ENCODE results near the gene PHLDB3. TPM values are rescaled to one million over a fixed set of nuclear protein-coding genes. Genes with fewer than 3 reads are reported as not detected.

The PHLDB3 gene
- polyA plus RNA-seq (2013, experiment 1 of 2), result 6.6 TPM
- polyA plus RNA-seq (2013, experiment 2 of 2), result 6.1 TPM

GRCh38 chr19:43504426-43505185, at the start of gene PHLDB3:
Gene PHLDB3 (minus strand): TSS chr19:43504746. CDS start chr19:43504118, 628 bp downstream.
- Histone ChIP-seq H2BK12ac (ENCODE audit: low read length in 2 of 2) (peak within 1 kb of the TSS in 1 of 2 experiments; percentile 82), H3K18ac (ENCODE audit: low read depth in 1 of 2, low read length in 2 of 2) (peak within 1 kb of the TSS; percentile 80 to 84), H2AFZ (ENCODE audit: low read depth, low read length) (peak within 1 kb of the TSS; percentile 79), H2BK5ac (ENCODE audit: low read depth, low read length, poor library complexity, severe bottlenecking) (no peak within 1 kb of the TSS), H3K9me3 (ENCODE audit: control insufficient read depth, low read length) (no peaks in the 10 kb centered on the region), H3K79me1 (replicated peaks; ENCODE audit: low read length, poor library complexity, severe bottlenecking) (peaks cover 8% of the 10 kb centered on the region), H3K23ac (ENCODE audit: low read length in 2 of 2) (no peak within 1 kb of the TSS), H3K4me1 (ENCODE audit: control insufficient read depth, insufficient read depth, low read depth, low read length) (peaks cover 12% of the 10 kb centered on the region), H3K4me2 (ENCODE audit: low read length, poor library complexity, severe bottlenecking) (peak within 1 kb of the TSS; percentile 98), H2BK15ac (ENCODE audit: low read depth, poor library complexity, severe bottlenecking) (peak within 1 kb of the TSS; percentile 70), H3K4ac (ENCODE audit: low read depth in 1 of 2, low read length in 2 of 2) (peak within 1 kb of the TSS in 1 of 2 experiments; percentile 13), H2AK5ac (ENCODE audit: low read length, severe bottlenecking) (peak within 1 kb of the TSS; percentile 53), H4K8ac (ENCODE audit: low read length) (peak within 1 kb of the TSS; percentile 66), H3K4me3 (ENCODE audit: insufficient read depth in 1 of 2, low read depth in 1 of 2, low read length in 2 of 2) (peak within 1 kb of the TSS; percentile 71 to 96), H3K9ac (ENCODE audit: low read length) (peak within 1 kb of the TSS; percentile 91), H2BK120ac (ENCODE audit: low read depth, low read length) (no peak within 1 kb of the TSS), H3K14ac (ENCODE audit: low read length in 2 of 2) (peak within 1 kb of the TSS in 1 of 2 experiments; percentile 89), H3K36me3 (ENCODE audit: control insufficient read depth in 1 of 2, insufficient read depth in 2 of 2, low read depth in 1 of 2, low read length in 2 of 2) (peaks cover 13 to 21% of the 10 kb centered on the region in 2 experiments), H3K27ac (ENCODE audit: low read length, poor library complexity, severe bottlenecking) (peak within 1 kb of the TSS; percentile 36), H3K27me3 (ENCODE audit: control insufficient read depth in 1 of 2, insufficient read depth in 1 of 2, low read length in 2 of 2) (no peaks in the 10 kb centered on the region), H4K91ac (ENCODE audit: low read length) (peak within 1 kb of the TSS; percentile 82)
- WGBS, result 3% methylated on average over 23 of the region's 42 CpGs
- DNase-seq, result no peak

- no peak overlapping the region for H2AK5ac ChIP-seq (ENCODE audit: low read length, severe bottlenecking)
- peaks cover 59 to 63% of the 10 kb centered on the region in 2 experiments for H3K36me3 ChIP-seq (ENCODE audit: control insufficient read depth in 1 of 2, insufficient read depth in 2 of 2, low read depth in 1 of 2, low read length in 2 of 2)
- H3K4me1 ChIP-seq (ENCODE audit: control insufficient read depth, insufficient read depth, low read depth, low read length), result no peaks in the 10 kb centered on the region
- H3K9me3 ChIP-seq (ENCODE audit: control insufficient read depth, low read length), result no peaks in the 10 kb centered on the region
- no peak overlapping the region for H2BK5ac ChIP-seq (ENCODE audit: low read depth, low read length, poor library complexity, severe bottlenecking)
- H3K27me3 ChIP-seq (ENCODE audit: control insufficient read depth in 1 of 2, insufficient read depth in 1 of 2, low read length in 2 of 2), result no peaks in the 10 kb centered on the region
- H4K8ac ChIP-seq (ENCODE audit: low read length), result no peak overlapping the region
- no peak overlapping the region for H4K91ac ChIP-seq (ENCODE audit: low read length)
- no peak overlapping the region for H3K4me3 ChIP-seq (ENCODE audit: insufficient read depth in 1 of 2, low read depth in 1 of 2, low read length in 2 of 2)
- H3K27ac ChIP-seq (ENCODE audit: low read length, poor library complexity, severe bottlenecking), result no peak overlapping the region
- H2BK12ac ChIP-seq (ENCODE audit: low read length in 2 of 2), result no peak overlapping the region
- H2BK15ac ChIP-seq (ENCODE audit: low read depth, poor library complexity, severe bottlenecking), result no peak overlapping the region
- H2AFZ ChIP-seq (ENCODE audit: low read depth, low read length), result no peak overlapping the region
- peaks cover 31% of the 10 kb centered on the region for H3K79me1 ChIP-seq (replicated peaks; ENCODE audit: low read length, poor library complexity, severe bottlenecking)
- no peak overlapping the region for H3K14ac ChIP-seq (ENCODE audit: low read length in 2 of 2)
- DNase-seq, result no peak
- H3K23ac ChIP-seq (ENCODE audit: low read length in 2 of 2), result no peak overlapping the region
- no peak overlapping the region for H3K18ac ChIP-seq (ENCODE audit: low read depth in 1 of 2, low read length in 2 of 2)
- no peak overlapping the region for H3K4me2 ChIP-seq (ENCODE audit: low read length, poor library complexity, severe bottlenecking)
- 98% methylated on average over 4 of the region's 4 CpGs for WGBS
- no peak overlapping the region for H2BK120ac ChIP-seq (ENCODE audit: low read depth, low read length)
- no peak overlapping the region for H3K4ac ChIP-seq (ENCODE audit: low read depth in 1 of 2, low read length in 2 of 2)
- H3K9ac ChIP-seq (ENCODE audit: low read length), result no peak overlapping the region
These were observed 49.1 kb upstream of the PHLDB3 start for GRCh38 chr19:43553656-43554055.

GRCh38 chr19:43552616-43553015, 48.1 kb upstream of the PHLDB3 start:
- Histone ChIP-seq H3K18ac (ENCODE audit: low read depth in 1 of 2, low read length in 2 of 2) (no peak overlapping the region), H3K9ac (ENCODE audit: low read length) (no peak overlapping the region), H2BK12ac (ENCODE audit: low read length in 2 of 2) (no peak overlapping the region), H3K14ac (ENCODE audit: low read length in 2 of 2) (no peak overlapping the region), H3K9me3 (ENCODE audit: control insufficient read depth, low read length) (no peaks in the 10 kb centered on the region), H3K4me2 (ENCODE audit: low read length, poor library complexity, severe bottlenecking) (no peak overlapping the region), H2BK120ac (ENCODE audit: low read depth, low read length) (no peak overlapping the region), H3K79me1 (replicated peaks; ENCODE audit: low read length, poor library complexity, severe bottlenecking) (peaks cover 31% of the 10 kb centered on the region), H2AK5ac (ENCODE audit: low read length, severe bottlenecking) (no peak overlapping the region), H3K27ac (ENCODE audit: low read length, poor library complexity, severe bottlenecking) (no peak overlapping the region), H2BK15ac (ENCODE audit: low read depth, poor library complexity, severe bottlenecking) (no peak overlapping the region), H3K27me3 (ENCODE audit: control insufficient read depth in 1 of 2, insufficient read depth in 1 of 2, low read length in 2 of 2) (no peaks in the 10 kb centered on the region), H4K91ac (ENCODE audit: low read length) (no peak overlapping the region), H3K4me1 (ENCODE audit: control insufficient read depth, insufficient read depth, low read depth, low read length) (no peaks in the 10 kb centered on the region), H3K23ac (ENCODE audit: low read length in 2 of 2) (no peak overlapping the region), H4K8ac (ENCODE audit: low read length) (no peak overlapping the region), H2AFZ (ENCODE audit: low read depth, low read length) (no peak overlapping the region), H3K4me3 (ENCODE audit: insufficient read depth in 1 of 2, low read depth in 1 of 2, low read length in 2 of 2) (no peak overlapping the region), H3K4ac (ENCODE audit: low read depth in 1 of 2, low read length in 2 of 2) (no peak overlapping the region), H2BK5ac (ENCODE audit: low read depth, low read length, poor library complexity, severe bottlenecking) (no peak overlapping the region), H3K36me3 (ENCODE audit: control insufficient read depth in 1 of 2, insufficient read depth in 2 of 2, low read depth in 1 of 2, low read length in 2 of 2) (peaks cover 54 to 58% of the 10 kb centered on the region in 2 experiments)
- no peak for DNase-seq
- 91% methylated on average over 3 of the region's 3 CpGs for WGBS

- H2AK5ac ChIP-seq (ENCODE audit: low read length, severe bottlenecking), result no peak overlapping the region
- H2BK120ac ChIP-seq (ENCODE audit: low read depth, low read length), result no peak overlapping the region
- no peak for DNase-seq
- no peak overlapping the region for H3K23ac ChIP-seq (ENCODE audit: low read length in 2 of 2)
- H4K91ac ChIP-seq (ENCODE audit: low read length), result no peak overlapping the region
- H3K4ac ChIP-seq (ENCODE audit: low read depth in 1 of 2, low read length in 2 of 2), result no peak overlapping the region
- H3K9me3 ChIP-seq (ENCODE audit: control insufficient read depth, low read length), result no peaks in the 10 kb centered on the region
- H3K79me1 ChIP-seq (replicated peaks; ENCODE audit: low read length, poor library complexity, severe bottlenecking), result peaks cover 31% of the 10 kb centered on the region
- H2BK15ac ChIP-seq (ENCODE audit: low read depth, poor library complexity, severe bottlenecking), result no peak overlapping the region
- no peak overlapping the region for H3K9ac ChIP-seq (ENCODE audit: low read length)
- no peak overlapping the region for H2BK5ac ChIP-seq (ENCODE audit: low read depth, low read length, poor library complexity, severe bottlenecking)
- H3K18ac ChIP-seq (ENCODE audit: low read depth in 1 of 2, low read length in 2 of 2), result no peak overlapping the region
- H3K27ac ChIP-seq (ENCODE audit: low read length, poor library complexity, severe bottlenecking), result no peak overlapping the region
- no peak overlapping the region for H3K14ac ChIP-seq (ENCODE audit: low read length in 2 of 2)
- H2AFZ ChIP-seq (ENCODE audit: low read depth, low read length), result no peak overlapping the region
- no peaks in the 10 kb centered on the region for H3K27me3 ChIP-seq (ENCODE audit: control insufficient read depth in 1 of 2, insufficient read depth in 1 of 2, low read length in 2 of 2)
- no peaks in the 10 kb centered on the region for H3K4me1 ChIP-seq (ENCODE audit: control insufficient read depth, insufficient read depth, low read depth, low read length)
- H3K36me3 ChIP-seq (ENCODE audit: control insufficient read depth in 1 of 2, insufficient read depth in 2 of 2, low read depth in 1 of 2, low read length in 2 of 2), result peaks cover 54 to 62% of the 10 kb centered on the region in 2 experiments
- no peak overlapping the region for H4K8ac ChIP-seq (ENCODE audit: low read length)
- no peak overlapping the region for H2BK12ac ChIP-seq (ENCODE audit: low read length in 2 of 2)
- WGBS, result 92% methylated on average over 2 of the region's 3 CpGs
- no peak overlapping the region for H3K4me3 ChIP-seq (ENCODE audit: insufficient read depth in 1 of 2, low read depth in 1 of 2, low read length in 2 of 2)
- no peak overlapping the region for H3K4me2 ChIP-seq (ENCODE audit: low read length, poor library complexity, severe bottlenecking)
These were observed 47.6 kb upstream of the PHLDB3 start for GRCh38 chr19:43552198-43552450.
